CD14-positive monocyte (primary cell): ENCODE data around the gene RGN. TPM values are rescaled to one million over a fixed set of nuclear protein-coding genes. Genes with fewer than 3 reads are reported as not detected.

Experiments used
- DNase-seq, 3 donors: peaks; one replicate each; pipeline ENCODE4 v3.0.0-alpha.2; 2011 to 2022
- H2AFZ ChIP-seq: 2 replicates; pipeline ENCODE4 v1.6.0; 2012; ENCODE audit warnings: mild to moderate bottlenecking, low read depth, low read length, inconsistent platforms; ENCODE audit not compliant: insufficient read depth, poor library complexity, severe bottlenecking
- H3K27ac ChIP-seq, 2 donors: 1 replicate in 1 of 2; 2 replicates in 1 of 2; pipeline ENCODE4 v1.5.1; 2012 to 2013; ENCODE audit warnings: low read length in 2 of 2, control low read depth in 1 of 2, inconsistent platforms in 1 of 2, low read depth in 1 of 2, mild to moderate bottlenecking in 1 of 2
- H3K27me3 ChIP-seq, 2 donors: one replicate each; pipeline versions ENCODE4 v1.6.0 to v1.6.1; 2011 to 2013; ENCODE audit warnings: low read length in 2 of 2; ENCODE audit not compliant: control insufficient read depth in 2 of 2, insufficient read depth in 2 of 2
- H3K36me3 ChIP-seq, 2 donors: replicated peaks in 1 of 2; 1 replicate in 1 of 2; 2 replicates in 1 of 2; pipeline versions ENCODE4 v1.5.1 to v1.6.1; 2012 to 2013; ENCODE audit warnings: low read length in 2 of 2, control low read depth in 1 of 2, inconsistent platforms in 1 of 2, mild to moderate bottlenecking in 1 of 2; ENCODE audit not compliant: insufficient read depth in 2 of 2, control insufficient read depth in 1 of 2
- H3K4me1 ChIP-seq, 2 donors: 1 replicate in 1 of 2; 2 replicates in 1 of 2; pipeline versions ENCODE4 v1.5.1 to v1.6.1; 2012 to 2013; ENCODE audit warnings: low read length in 2 of 2, control low read depth in 1 of 2, inconsistent platforms in 1 of 2, mild to moderate bottlenecking in 1 of 2, moderate library complexity in 1 of 2; ENCODE audit not compliant: insufficient read depth in 2 of 2, control insufficient read depth in 1 of 2
- H3K4me2 ChIP-seq: replicated peaks from 2 replicates; pipeline ENCODE3; 2012; ENCODE audit warnings: low read length, moderate library complexity, mild to moderate bottlenecking; ENCODE audit not compliant: poor library complexity, severe bottlenecking; ENCODE audit errors: extremely low read depth
- H3K4me3 ChIP-seq, 3 experiments: fragments of 200-600 bp in 1 of 3; sonication (generic) in 1 of 3; replicated peaks in 1 of 3; 1 replicate in 2 of 3; 2 replicates in 1 of 3; pipeline ENCODE4 v1.5.1; 2011 to 2013; ENCODE audit warnings: low read length in 3 of 3, mild to moderate bottlenecking in 3 of 3, control low read depth in 2 of 3, low read depth in 2 of 3, inconsistent platforms in 1 of 3, moderate library complexity in 1 of 3
- H3K79me2 ChIP-seq: 2 replicates; pipeline ENCODE4 v1.6.0; 2012; ENCODE audit warnings: mild to moderate bottlenecking, control low read depth, inconsistent platforms, low read length, moderate library complexity; ENCODE audit not compliant: insufficient read depth
- H3K9ac ChIP-seq: 2 replicates; pipeline ENCODE4 v1.6.0; 2017; ENCODE audit warnings: low read length, mild to moderate bottlenecking; ENCODE audit not compliant: insufficient read depth, poor library complexity, severe bottlenecking
- H3K9me3 ChIP-seq, 2 donors: replicated peaks in 1 of 2; 1 replicate in 1 of 2; 2 replicates in 1 of 2; pipeline versions ENCODE4 v1.5.1 to v1.6.1; 2012 to 2013; ENCODE audit warnings: low read length in 2 of 2, control low read depth in 1 of 2; ENCODE audit not compliant: control insufficient read depth in 1 of 2, insufficient read depth in 1 of 2
- H4K20me1 ChIP-seq: 2 replicates; pipeline ENCODE4 v1.6.0; 2012; ENCODE audit warnings: mild to moderate bottlenecking, low read length, control low read depth, moderate library complexity; ENCODE audit not compliant: insufficient read depth
- H3K27ac Mint-ChIP-seq, 7 donors: one replicate each; pipeline ENCODE4 v1.8.0; 2020; ENCODE audit warnings: mild to moderate bottlenecking in 7 of 7, mixed read lengths in 7 of 7, moderate library complexity in 6 of 7, inconsistent platforms in 2 of 7
- H3K27me3 Mint-ChIP-seq, 3 donors: one replicate each; pipeline ENCODE4 v1.8.0; 2021 to 2022; ENCODE audit warnings: low read depth in 3 of 3, mild to moderate bottlenecking in 3 of 3, mixed read lengths in 3 of 3, moderate library complexity in 3 of 3, inconsistent platforms in 1 of 3
- H3K36me3 Mint-ChIP-seq, 2 donors: one replicate each; pipeline ENCODE4 v1.8.0; 2020; ENCODE audit warnings: mixed read lengths in 2 of 2, inconsistent platforms in 1 of 2, mild to moderate bottlenecking in 1 of 2
- H3K4me1 Mint-ChIP-seq: one replicate; pipeline ENCODE4 v1.8.0; 2020; ENCODE audit warnings: mild to moderate bottlenecking, mixed read lengths
- H3K4me3 Mint-ChIP-seq, 2 donors: one replicate each; pipeline ENCODE4 v1.8.0; 2020; ENCODE audit warnings: mild to moderate bottlenecking in 2 of 2, mixed read lengths in 2 of 2, moderate library complexity in 1 of 2
- H3K9me3 Mint-ChIP-seq, 7 donors: one replicate each; pipeline ENCODE4 v1.8.0; 2020 to 2022; ENCODE audit warnings: mixed read lengths in 7 of 7, mild to moderate bottlenecking in 6 of 7, moderate library complexity in 6 of 7, inconsistent platforms in 2 of 7
- CTCF ChIP-seq: fragments of 200-600 bp; IDR thresholded peaks from one replicate; pipeline ENCODE4 v1.8.0; 2022; ENCODE audit warnings: antibody characterized with exemption, mild to moderate bottlenecking
- WGBS: methylation state at CpG from one replicate; pipeline ENCODE4 v1.1.5; 2013; ENCODE audit warnings: missing lambda C conversion rate; ENCODE audit not compliant: insufficient coverage; 5-methylcytosine and 5-hydroxymethylcytosine counted together
- intact Hi-C, 2 donors: fragments of 100-400 bp; cut with micrococcal nuclease; formaldehyde crosslinking; loops; one replicate each; pipeline versions ENCODE4 v1.15.0 to v1.15.1; 2023
- polyA plus RNA-seq, 3 donors: library from polyadenylated mRNA; depleted of rRNA in 1 of 3; unstranded in 2 of 3; stranded (reverse) in 1 of 3; fragments of 300-500 nt in 2 of 3; fragments of >200 nt in 1 of 3; fragmentation: Illumina TruSeq in 2 of 3; gene quantifications; 1 replicate in 2 of 3; 2 replicates in 1 of 3; pipeline ENCODE4 v1.2.3, GENCODE V29; 2012 to 2021

RGN gene
- polyA plus RNA-seq, 3 donors, result not detected

- H3K27ac Mint-ChIP-seq, result no peak overlapping the region
- no peaks in the 10 kb centered on the region for H3K79me2 ChIP-seq
- peaks cover 0 to 2% of the 10 kb centered on the region in 2 donors for H3K27me3 ChIP-seq
- no peak overlapping the region for H3K9ac ChIP-seq
- no peaks in the 10 kb centered on the region for H4K20me1 ChIP-seq
- intact Hi-C loops, result no loop called here
- H2AFZ ChIP-seq, result no peak overlapping the region
- H3K27ac ChIP-seq, result no peak overlapping the region
- no CpG with 5 or more reads among the region's 1 CpG for WGBS
- H3K36me3 Mint-ChIP-seq, result no peaks in the 10 kb centered on the region
- TF ChIP-seq CTCF, result peak; percentile 29
- H3K4me2 ChIP-seq, result no peak overlapping the region
- peak in 1 of 3 donors; percentile 0 for DNase-seq
- no peak overlapping the region for H3K4me3 ChIP-seq
- H3K4me1 Mint-ChIP-seq, result peaks cover 2% of the 10 kb centered on the region
- H3K4me3 Mint-ChIP-seq, result no peak overlapping the region
- no peaks in the 10 kb centered on the region for H3K36me3 ChIP-seq
- H3K4me1 ChIP-seq, result no peaks in the 10 kb centered on the region
- H3K9me3 Mint-ChIP-seq, result peaks cover 0 to 4% (median 0%) of the 10 kb centered on the region in 7 donors
- H3K9me3 ChIP-seq, result no peaks in the 10 kb centered on the region
- H3K27me3 Mint-ChIP-seq, result peaks cover 0 to 26% (median 0%) of the 10 kb centered on the region in 3 donors
These were observed 15.0 kb downstream of the RGN start for GRCh38 chrX:47093248-47093647.

- no peak overlapping the region for H3K4me2 ChIP-seq
- no peaks in the 10 kb centered on the region for H3K36me3 Mint-ChIP-seq
These were observed 15.6 kb downstream of the RGN start for GRCh38 chrX:47093860-47094259.

More at GRCh38 chrX:47093860-47094259, 15.6 kb downstream of the RGN start:
- Mint-ChIP-seq H3K4me3 (no peak overlapping the region), H3K27me3 (peaks cover 0 to 26% (median 0%) of the 10 kb centered on the region in 3 donors), H3K27ac (no peak overlapping the region), H3K9me3 (peaks cover 0 to 3% (median 0%) of the 10 kb centered on the region in 7 donors), H3K4me1 (peaks cover 2% of the 10 kb centered on the region)
- no peak for TF ChIP-seq CTCF
- Histone ChIP-seq H3K4me3 (no peak overlapping the region), H3K27ac (no peak overlapping the region), H4K20me1 (no peaks in the 10 kb centered on the region), H3K9me3 (no peaks in the 10 kb centered on the region), H3K79me2 (no peaks in the 10 kb centered on the region), H3K27me3 (peaks cover 0 to 2% of the 10 kb centered on the region in 2 donors), H3K9ac (no peak overlapping the region), H2AFZ (no peak overlapping the region), H3K36me3 (no peaks in the 10 kb centered on the region), H3K4me1 (no peaks in the 10 kb centered on the region)
- WGBS, result no CpG with 5 or more reads among the region's 11 CpGs
- no peak for DNase-seq
- intact Hi-C loops, result no loop called here
